Measurements from ENCODE around the gene SUSD1. TPM values are rescaled to one million over a fixed set of nuclear protein-coding genes. Genes with fewer than 3 reads are reported as not detected.

Gene SUSD1
- total and polyA plus RNA-seq, 9 of the 15 experiments (the other 6 are each of a cell fraction or from before 2014, with no cell fraction given) = 10.9 to 44.4 (median 36.1) TPM

GRCh38 chr9:112059145-112059965 is 115.7 kb downstream of the SUSD1 start (continued):
- TF ChIP-seq ZC3H4 (CRISPR knock-in tag; IDR thresholded peaks at IDR 0.05; ENCODE audit: borderline replicate concordance) (no peak), GABPB1 (CRISPR knock-in tag; IDR thresholded peaks at IDR 0.05) (no peak), ELF1 (tag; IDR thresholded peaks at IDR 0.05) (peak; percentile 47; the same call in 1 of the 2 replicates), NR4A1 (CRISPR knock-in tag; IDR thresholded peaks at IDR 0.05) (no peak), NR4A1 (tag; IDR thresholded peaks at IDR 0.05) (peak; percentile 83), EWSR1 (IDR thresholded peaks at IDR 0.05; ENCODE audit: borderline replicate concordance, low read depth, partially characterized antibody) (no peak), HDAC8 (tag; IDR thresholded peaks at IDR 0.05) (0 out of 2 replicates have a peak, but pooled peaks have one; percentile 24), PTRF (tag; IDR thresholded peaks at IDR 0.05) (0 out of 2 replicates have a peak, but pooled peaks have one; percentile 51), HDAC1 (IDR thresholded peaks at IDR 0.05) (0 out of 4 replicates have a peak, but pooled peaks of 1 of the 2 experiments have one; percentile 25), RREB1 (CRISPR knock-in tag; IDR thresholded peaks at IDR 0.05) (no peak), CREBBP (IDR thresholded peaks at IDR 0.05; ENCODE audit: low read depth, low read length) (no peak), HDGF (IDR thresholded peaks at IDR 0.05) (no peak), ATF7 (IDR thresholded peaks at IDR 0.05) (peak; percentile 23; the same call in 1 of the 2 replicates), C11orf30 (IDR thresholded peaks at IDR 0.05; ENCODE audit: low read depth) (peak; percentile 84), ZNF124 (CRISPR knock-in tag; IDR thresholded peaks at IDR 0.05) (no peak), NEUROD1 (IDR thresholded peaks at IDR 0.05; ENCODE audit: borderline replicate concordance, low read depth, low read length, partially characterized antibody) (no peak), ZNF766 (CRISPR knock-in tag; conservative IDR thresholded peaks at IDR 0.05) (peak; percentile 30; the same call in 1 of the 2 replicates), ZNF133 (CRISPR knock-in tag; IDR thresholded peaks at IDR 0.05) (no peak)
- TF ChIP-seq, protein P1, sequence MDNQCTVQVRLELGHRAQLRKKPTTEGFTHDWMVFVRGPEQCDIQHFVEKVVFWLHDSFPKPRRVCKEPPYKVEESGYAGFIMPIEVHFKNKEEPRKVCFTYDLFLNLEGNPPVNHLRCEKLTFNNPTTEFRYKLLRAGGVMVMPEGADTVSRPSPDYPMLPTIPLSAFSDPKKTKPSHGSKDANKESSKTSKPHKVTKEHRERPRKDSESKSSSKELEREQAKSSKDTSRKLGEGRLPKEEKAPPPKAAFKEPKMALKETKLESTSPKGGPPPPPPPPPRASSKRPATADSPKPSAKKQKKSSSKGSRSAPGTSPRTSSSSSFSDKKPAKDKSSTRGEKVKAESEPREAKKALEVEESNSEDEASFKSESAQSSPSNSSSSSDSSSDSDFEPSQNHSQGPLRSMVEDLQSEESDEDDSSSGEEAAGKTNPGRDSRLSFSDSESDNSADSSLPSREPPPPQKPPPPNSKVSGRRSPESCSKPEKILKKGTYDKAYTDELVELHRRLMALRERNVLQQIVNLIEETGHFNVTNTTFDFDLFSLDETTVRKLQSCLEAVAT (IDR thresholded peaks at IDR 0.05) = 0 out of 4 replicates have a peak, but pooled peaks of 1 of the 2 experiments have one; percentile 49
- TF ChIP-seq, protein P2, sequence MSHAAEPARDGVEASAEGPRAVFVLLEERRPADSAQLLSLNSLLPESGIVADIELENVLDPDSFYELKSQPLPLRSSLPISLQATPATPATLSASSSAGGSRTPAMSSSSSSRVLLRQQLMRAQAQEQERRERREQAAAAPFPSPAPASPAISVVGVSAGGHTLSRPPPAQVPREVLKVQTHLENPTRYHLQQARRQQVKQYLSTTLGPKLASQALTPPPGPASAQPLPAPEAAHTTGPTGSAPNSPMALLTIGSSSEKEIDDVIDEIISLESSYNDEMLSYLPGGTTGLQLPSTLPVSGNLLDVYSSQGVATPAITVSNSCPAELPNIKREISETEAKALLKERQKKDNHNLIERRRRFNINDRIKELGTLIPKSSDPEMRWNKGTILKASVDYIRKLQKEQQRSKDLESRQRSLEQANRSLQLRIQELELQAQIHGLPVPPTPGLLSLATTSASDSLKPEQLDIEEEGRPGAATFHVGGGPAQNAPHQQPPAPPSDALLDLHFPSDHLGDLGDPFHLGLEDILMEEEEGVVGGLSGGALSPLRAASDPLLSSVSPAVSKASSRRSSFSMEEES (CRISPR knock-in tag; IDR thresholded peaks at IDR 0.05) = 0 out of 2 replicates have a peak, but pooled peaks have one; percentile 9

All from K562 (cell line).